Endothelial cell of umbilical vein (primary cell): ENCODE results near the gene LILRB5. TPM values are rescaled to one million over a fixed set of nuclear protein-coding genes. Genes with fewer than 3 reads are reported as not detected.

Experiments
- BruUV-seq: library from RNA; stranded (reverse); fragments of 400-500 nt; replicated peaks from 2 replicates; lab custom pipeline; 2021; lab: Mats Ljungman, UMichigan
- CTCF ChIA-PET: fragments of 300-600, 350-600 bp; sonication (Branson Sonifier 250); formaldehyde crosslinking; loops from one replicate; lab custom pipeline; 2021; ENCODE audit warnings: antibody characterized with exemption, inconsistent platforms; lab: Charles Lee
- POLR2A ChIA-PET: fragments of 300-600, 350-600 bp; sonication (Branson Sonifier 250); formaldehyde crosslinking; loops from one replicate; lab custom pipeline; 2021; ENCODE audit warnings: antibody characterized with exemption, inconsistent platforms; lab: Charles Lee
- DNase-seq: peaks from one replicate; pipeline ENCODE4 v3.0.0-alpha.2; 2011; ENCODE audit warnings: low read depth, low spot score
- FAIRE-seq: peaks from 2 replicates; lab custom pipeline; 2011; peaks lifted over from hg19 to GRCh38; lab: Jason Lieb, UNC
- H2AFZ ChIP-seq: 2 replicates; pipeline ENCODE4 v1.6.0; 2012; ENCODE audit warnings: low read depth, low read length, control low read depth, inconsistent platforms
- H3K27ac ChIP-seq: 2 replicates; pipeline ENCODE4 v1.5.1; 2011; ENCODE audit warnings: low read depth, mild to moderate bottlenecking, control low read depth, low read length, moderate library complexity; ENCODE audit not compliant: insufficient read depth
- H3K27me3 ChIP-seq, 2 experiments: 2 replicates each; pipeline versions ENCODE4 v1.6.0 to v1.6.1; 2011; ENCODE audit warnings: low read length in 2 of 2, mixed read lengths in 1 of 2; ENCODE audit not compliant: control insufficient read depth in 2 of 2, insufficient read depth in 2 of 2
- H3K36me3 ChIP-seq, 2 experiments: 2 replicates in 1 of 2; 3 replicates in 1 of 2; pipeline ENCODE4 v1.5.1; 2011; ENCODE audit warnings: low read length in 2 of 2, mild to moderate bottlenecking in 1 of 2, moderate library complexity in 1 of 2; ENCODE audit not compliant: control insufficient read depth in 2 of 2, insufficient read depth in 2 of 2; ENCODE audit errors: extremely low read depth in 1 of 2
- H3K4me1 ChIP-seq: 3 replicates; pipeline ENCODE4 v1.5.1; 2011; ENCODE audit warnings: mild to moderate bottlenecking, low read length; ENCODE audit not compliant: control insufficient read depth, insufficient read depth; ENCODE audit errors: extremely low read depth
- H3K4me2 ChIP-seq: 2 replicates; pipeline ENCODE4 v1.6.1; 2011; ENCODE audit warnings: low read length, control low read depth, mixed read lengths; ENCODE audit not compliant: insufficient read depth
- H3K4me3 ChIP-seq, 3 experiments: fragments of 200-600 bp in 1 of 3; sonication (generic), shearing (Covaris generic) in 1 of 3; replicated peaks in 1 of 3; 2 replicates each; pipeline ENCODE4 v1.5.1; 2011 to 2016; ENCODE audit warnings: control low read depth in 3 of 3, low read length in 3 of 3, mild to moderate bottlenecking in 2 of 3, inconsistent platforms in 1 of 3, low read depth in 1 of 3, moderate library complexity in 1 of 3; ENCODE audit not compliant: insufficient read depth in 1 of 3
- H3K79me2 ChIP-seq: 2 replicates; pipeline ENCODE4 v1.6.0; 2012; ENCODE audit warnings: low read length, inconsistent platforms; ENCODE audit not compliant: control insufficient read depth, insufficient read depth
- H3K9ac ChIP-seq: replicated peaks from 2 replicates; pipeline ENCODE3; 2011; ENCODE audit warnings: low read length, control low read depth; ENCODE audit not compliant: insufficient read depth; ENCODE audit errors: extremely low read depth
- H3K9me1 ChIP-seq: replicated peaks from 3 replicates; pipeline ENCODE4 v1.6.0; 2011; ENCODE audit warnings: mild to moderate bottlenecking, low read length; ENCODE audit not compliant: control insufficient read depth, insufficient read depth; ENCODE audit errors: extremely low read depth
- H3K9me3 ChIP-seq: replicated peaks from 2 replicates; pipeline ENCODE4 v1.5.1; 2012; ENCODE audit warnings: low read length, inconsistent platforms; ENCODE audit not compliant: control insufficient read depth, insufficient read depth
- H4K20me1 ChIP-seq: replicated peaks from 2 replicates; pipeline ENCODE3; 2011; ENCODE audit warnings: mild to moderate bottlenecking, low read length; ENCODE audit not compliant: control insufficient read depth, insufficient read depth; ENCODE audit errors: extremely low read depth
- FOS ChIP-seq: IDR thresholded peaks from 2 replicates; pipeline ENCODE4 v1.6.1; 2011; ENCODE audit warnings: mild to moderate bottlenecking, low read length, moderate library complexity, borderline replicate concordance; ENCODE audit not compliant: insufficient read depth
- GATA2 ChIP-seq: IDR thresholded peaks from 2 replicates; pipeline ENCODE4 v1.7.0; 2011; ENCODE audit warnings: low read depth, mild to moderate bottlenecking, moderate library complexity, mixed read lengths, low read length; ENCODE audit not compliant: insufficient read length, insufficient read depth
- JUN ChIP-seq: IDR thresholded peaks from 2 replicates; pipeline ENCODE4 v1.6.1; 2011; ENCODE audit warnings: borderline replicate concordance, low read depth; ENCODE audit not compliant: insufficient read length, insufficient read depth
- MYC ChIP-seq: IDR thresholded peaks from one replicate; pipeline ENCODE4 v1.6.1; 2011; ENCODE audit warnings: mild to moderate bottlenecking, low read depth, low read length
- POLR2A ChIP-seq: IDR thresholded peaks from 2 replicates; pipeline ENCODE4 v1.6.1; 2012; ENCODE audit warnings: low read depth, mild to moderate bottlenecking, control low read depth, low read length
- POLR2AphosphoS5 ChIP-seq: IDR thresholded peaks from 2 replicates; pipeline ENCODE4 v1.6.1; 2012; ENCODE audit warnings: low read depth, mild to moderate bottlenecking, control low read depth, low read length, moderate library complexity; ENCODE audit not compliant: insufficient read depth
- dilution Hi-C: fragments of 300-500 bp; cut with MboI; formaldehyde crosslinking; loops from one replicate; pipeline ENCODE4 v1.15.0; 2019; ENCODE audit warnings: low sequenced_read_pairs; ENCODE audit not compliant: extremely low pct_ligation_motif_present
- intact Hi-C: fragments of 100-400 bp; cut with micrococcal nuclease; formaldehyde crosslinking; loops from one replicate; pipeline ENCODE4 v1.10.0; 2022
- polyA plus RNA-seq, 4 experiments: library from polyadenylated mRNA; depleted of rRNA in 3 of 4; stranded (reverse) in 3 of 4; unstranded in 1 of 4; fragments of >200 nt; gene quantifications; 2 replicates each; pipeline versions ENCODE4 v1.2.1 to v1.2.3, GENCODE V29; 2011 to 2012; ENCODE audit warnings: missing spikeins in 1 of 4
- total RNA-seq: library from RNA; stranded (reverse); gene quantifications from 2 replicates; pipeline ENCODE4 v1.2.3, GENCODE V29; 2021

The LILRB5 gene
- total and polyA plus RNA-seq, 2 donors (not counting 3 experiments of a cell fraction or from before 2014, with no cell fraction given), result not detected

GRCh38 chr19:54252845-54253244 is 4.2 kb downstream of the LILRB5 start:
- TF ChIP-seq MYC (no peak), FOS (no peak), GATA2 (no peak), POLR2AphosphoS5 (no peak)
- Histone ChIP-seq H3K9me3 (no peaks in the 10 kb centered on the region), H3K9ac (no peak overlapping the region), H4K20me1 (no peaks in the 10 kb centered on the region), H3K36me3 (no peaks in the 10 kb centered on the region), H3K27me3 (no peaks in the 10 kb centered on the region), H3K4me2 (no peak overlapping the region), H3K27ac (no peak overlapping the region), H3K9me1 (no peaks in the 10 kb centered on the region), H3K4me1 (peaks cover 12% of the 10 kb centered on the region), H2AFZ (no peak overlapping the region), H3K79me2 (no peaks in the 10 kb centered on the region), H3K4me3 (no peak overlapping the region)
- intact Hi-C loops (no loop called here), dilution Hi-C loops (no loop called here)
- CTCF ChIA-PET, result interaction anchor here (2.5 kb wide), 1 partner anchor 13 kb away, joined by 15 read pairs; no protein-coding TSS in a partner anchor
- BruUV-seq, result no TSS peak
- DNase-seq (no peak), FAIRE-seq (no peak)
- POLR2A ChIA-PET, result no interaction called here

GRCh38 chr19:54252243-54252642 is 4.8 kb downstream of the LILRB5 start:
- Histone ChIP-seq H4K20me1 (no peaks in the 10 kb centered on the region), H3K36me3 (no peaks in the 10 kb centered on the region), H3K27ac (no peak overlapping the region), H3K9ac (no peak overlapping the region), H3K9me1 (no peaks in the 10 kb centered on the region), H3K4me2 (no peak overlapping the region), H3K9me3 (no peaks in the 10 kb centered on the region), H3K4me3 (no peak overlapping the region), H2AFZ (no peak overlapping the region), H3K27me3 (no peaks in the 10 kb centered on the region), H3K79me2 (no peaks in the 10 kb centered on the region), H3K4me1 (peaks cover 18% of the 10 kb centered on the region)
- no TSS peak for BruUV-seq
- CTCF ChIA-PET, result no interaction called here
- POLR2A ChIA-PET, result no interaction called here
- intact Hi-C loops, result no loop called here
- FAIRE-seq, result no peak
- no peak for TF ChIP-seq JUN
- no peak for TF ChIP-seq GATA2
- no peak for TF ChIP-seq POLR2AphosphoS5
- TF ChIP-seq POLR2A, result no peak
- no peak for TF ChIP-seq FOS
- dilution Hi-C loops, result no loop called here
- no peak for DNase-seq
